ENCODE data around the gene GMPPA.

- TF ChIP-seq, protein P1, sequence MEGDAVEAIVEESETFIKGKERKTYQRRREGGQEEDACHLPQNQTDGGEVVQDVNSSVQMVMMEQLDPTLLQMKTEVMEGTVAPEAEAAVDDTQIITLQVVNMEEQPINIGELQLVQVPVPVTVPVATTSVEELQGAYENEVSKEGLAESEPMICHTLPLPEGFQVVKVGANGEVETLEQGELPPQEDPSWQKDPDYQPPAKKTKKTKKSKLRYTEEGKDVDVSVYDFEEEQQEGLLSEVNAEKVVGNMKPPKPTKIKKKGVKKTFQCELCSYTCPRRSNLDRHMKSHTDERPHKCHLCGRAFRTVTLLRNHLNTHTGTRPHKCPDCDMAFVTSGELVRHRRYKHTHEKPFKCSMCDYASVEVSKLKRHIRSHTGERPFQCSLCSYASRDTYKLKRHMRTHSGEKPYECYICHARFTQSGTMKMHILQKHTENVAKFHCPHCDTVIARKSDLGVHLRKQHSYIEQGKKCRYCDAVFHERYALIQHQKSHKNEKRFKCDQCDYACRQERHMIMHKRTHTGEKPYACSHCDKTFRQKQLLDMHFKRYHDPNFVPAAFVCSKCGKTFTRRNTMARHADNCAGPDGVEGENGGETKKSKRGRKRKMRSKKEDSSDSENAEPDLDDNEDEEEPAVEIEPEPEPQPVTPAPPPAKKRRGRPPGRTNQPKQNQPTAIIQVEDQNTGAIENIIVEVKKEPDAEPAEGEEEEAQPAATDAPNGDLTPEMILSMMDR (IDR thresholded peaks at IDR 0.05), result no peak
- no peak for TF ChIP-seq POLR2A (IDR thresholded peaks at IDR 0.05)
- no peak for TF ChIP-seq POLR2AphosphoS5 (IDR thresholded peaks at IDR 0.05)
- no peak for TF ChIP-seq EP300 (IDR thresholded peaks at IDR 0.05)
Measured at GRCh38 chr2:219502618-219503017, 3.9 kb downstream of the GMPPA start.
